K562 treated with DMSO at 1 percent for 12 hours (cell line): ENCODE results near the gene OR10A5. TPM values are rescaled to one million over a fixed set of nuclear protein-coding genes. Genes with fewer than 3 reads are reported as not detected.

ENCODE experiments used
- total RNA-seq: library from RNA; unstranded; fragments of 300-600 nt; gene quantifications from 2 replicates; pipeline ENCODE4 v1.2.3, GENCODE V29; 2022; ENCODE audit not compliant: insufficient read depth

The OR10A5 gene
- not detected in 2 replicates for total RNA-seq

DNA sequence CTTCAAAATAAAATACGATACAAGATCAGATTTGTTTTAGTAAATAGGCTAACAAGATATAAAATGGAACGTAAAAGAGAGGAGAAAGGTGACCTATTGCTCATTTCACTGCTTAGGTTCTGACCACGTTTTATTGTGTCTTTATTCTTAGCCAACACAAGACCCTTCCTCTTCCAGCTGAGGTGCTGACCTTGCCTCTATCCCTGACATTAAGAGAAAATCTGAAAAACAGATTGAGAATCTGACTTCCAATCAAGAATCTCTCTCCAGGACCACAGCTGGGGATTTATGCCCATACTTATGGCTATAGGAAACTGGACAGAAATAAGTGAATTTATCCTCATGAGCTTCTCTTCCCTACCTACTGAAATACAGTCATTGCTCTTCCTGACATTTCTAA is at the start of gene OR10A5:
TSS of gene OR10A5 (plus strand) at position 301 of the 400 bp plus-strand sequence. CDS start at position 301, 0 bp downstream.

GRCh38 chr11:6799402-6799801 is 46.1 kb upstream of the OR10A5 start, which contains the start of gene OR6A2:
OR6A2 (minus strand) TSS chr11:6799689; CDS start chr11:6795708, 3,981 bp downstream.

GRCh38 chr11:6862961-6863360 is 17.5 kb downstream of the OR10A5 start, which contains the start of gene OR10A2:
OR10A2 (plus strand) TSS chr11:6863057; CDS start chr11:6869755, 6,698 bp downstream.

DNA sequence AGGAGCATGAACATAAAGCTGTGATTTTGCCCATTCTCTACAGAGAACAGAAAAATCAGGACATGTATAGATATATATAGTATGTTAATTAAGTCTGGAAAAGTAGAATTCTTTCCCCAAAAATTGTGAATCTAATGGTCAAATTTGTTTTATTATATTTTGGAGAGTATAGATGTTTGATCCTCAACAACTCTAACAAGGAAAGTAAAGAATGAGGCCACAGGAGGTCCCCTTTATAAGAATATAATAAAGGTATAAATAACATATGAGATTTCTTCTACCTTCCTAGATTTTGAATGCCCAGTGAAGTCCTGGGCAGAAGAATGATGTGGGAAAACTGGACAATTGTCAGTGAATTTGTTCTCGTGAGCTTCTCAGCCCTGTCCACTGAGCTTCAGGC is 30.8 kb downstream of the OR10A5 start, which contains the start of gene OR10A4:
TSS of gene OR10A4 (plus strand) at position 301 of the 400 bp plus-strand sequence. CDS start at position 324, 23 bp downstream.

DNA sequence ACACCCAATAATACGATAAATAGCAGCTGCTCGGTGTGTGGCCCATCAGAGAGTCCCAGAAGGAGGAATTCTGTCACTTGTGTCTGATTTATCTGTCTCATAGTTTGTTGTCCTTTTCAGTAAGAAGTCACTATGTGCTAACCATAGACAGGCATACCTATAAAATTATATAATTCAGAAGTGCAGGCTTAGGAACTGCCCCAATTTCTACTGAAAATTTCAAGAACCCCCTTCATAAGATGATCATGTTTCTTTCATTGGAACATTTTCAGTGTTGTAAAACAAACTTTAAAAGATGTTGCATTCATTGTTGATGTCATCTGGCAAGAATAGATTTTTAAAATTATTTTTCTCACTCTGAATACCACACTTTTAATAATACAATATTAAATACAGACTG is 46.9 kb downstream of the OR10A5 start, which contains the start of gene OR2D2:
TSS of gene OR2D2 (minus strand) at position 101 of the 400 bp plus-strand sequence. CDS start at position 101, 0 bp downstream.

Other genes starting within 250 kb of the OR10A5 start
- gene RRP8, start 242.1 kb upstream of the OR10A5 start, total RNA-seq = 13.3 and 13.5 TPM in 2 replicates
- gene ILK, start 241.9 kb upstream of the OR10A5 start, total RNA-seq = 92.3 and 120 TPM in 2 replicates
- gene TAF10, start 233.5 kb upstream of the OR10A5 start, total RNA-seq = 76.1 and 92.9 TPM in 2 replicates
- 44.7 and 168 TPM in 2 replicates for gene TPP1, start 226.3 kb upstream of the OR10A5 start, total RNA-seq
- gene DCHS1, start 189.9 kb upstream of the OR10A5 start, total RNA-seq = 0.20 and 0.67 TPM in 2 replicates
- gene MRPL17, start 162.3 kb upstream of the OR10A5 start, total RNA-seq = 52.5 and 70.2 TPM in 2 replicates
- gene OR2AG2, start 73.7 kb upstream of the OR10A5 start, total RNA-seq = not detected in 2 replicates
- gene OR2AG1, start 62.7 kb upstream of the OR10A5 start, total RNA-seq = not detected in 2 replicates
- 0.17 TPM in 1 of 2 replicates, not detected in the other for gene OR6A2, start 46.0 kb upstream of the OR10A5 start, total RNA-seq
- gene OR10A2, start 17.4 kb downstream of the OR10A5 start, total RNA-seq = not detected in 2 replicates
- not detected in 2 replicates for gene OR10A4, start 30.9 kb downstream of the OR10A5 start, total RNA-seq
- gene OR2D2, start 46.8 kb downstream of the OR10A5 start, total RNA-seq = not detected in 2 replicates
- not detected in 2 replicates for gene OR2D3, start 75.3 kb downstream of the OR10A5 start, total RNA-seq
- gene ZNF215, start 80.7 kb downstream of the OR10A5 start, total RNA-seq = 3.4 and 7.9 TPM in 2 replicates
- gene ZNF214, start 174.7 kb downstream of the OR10A5 start, total RNA-seq = 0.94 TPM in 1 of 2 replicates, not detected in the other
- gene NLRP14, start 174.8 kb downstream of the OR10A5 start, total RNA-seq = 0.21 TPM in 1 of 2 replicates, not detected in the other
- gene RBMXL2, start 243.3 kb downstream of the OR10A5 start, total RNA-seq = 1.1 TPM in 1 of 2 replicates, not detected in the other